GM19240 (cell line): ENCODE measurements around the gene CCNY.
A peak's percentile ranks its signal among the peaks of the same experiment; 100 is the strongest.

Source experiments
- DNase-seq: peaks from one replicate; pipeline ENCODE4 v3.0.0; 2011; ENCODE audit warnings: low spot score; ENCODE audit not compliant: insufficient read length

The CCNY gene

DNA sequence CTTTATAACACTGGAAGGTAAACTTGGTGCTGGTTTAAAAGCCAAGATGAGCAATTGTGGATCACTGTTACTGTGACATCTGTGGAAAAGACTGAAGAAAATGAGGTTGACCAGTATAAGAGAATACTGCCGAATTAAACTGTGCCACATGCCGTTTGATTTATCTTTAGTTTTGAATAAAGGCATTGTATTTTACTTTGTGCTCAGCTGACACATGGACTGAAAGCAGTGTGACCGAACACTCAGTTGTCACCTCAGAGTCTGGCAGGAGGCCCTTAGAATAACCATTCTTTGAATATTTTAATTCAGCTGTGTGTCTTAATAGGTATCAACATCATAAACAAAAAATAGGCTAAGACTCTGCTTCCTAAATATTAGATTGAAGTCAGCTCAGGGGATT, 135.1 kb downstream of the CCNY start:
- DNase-seq = no peak

DNA sequence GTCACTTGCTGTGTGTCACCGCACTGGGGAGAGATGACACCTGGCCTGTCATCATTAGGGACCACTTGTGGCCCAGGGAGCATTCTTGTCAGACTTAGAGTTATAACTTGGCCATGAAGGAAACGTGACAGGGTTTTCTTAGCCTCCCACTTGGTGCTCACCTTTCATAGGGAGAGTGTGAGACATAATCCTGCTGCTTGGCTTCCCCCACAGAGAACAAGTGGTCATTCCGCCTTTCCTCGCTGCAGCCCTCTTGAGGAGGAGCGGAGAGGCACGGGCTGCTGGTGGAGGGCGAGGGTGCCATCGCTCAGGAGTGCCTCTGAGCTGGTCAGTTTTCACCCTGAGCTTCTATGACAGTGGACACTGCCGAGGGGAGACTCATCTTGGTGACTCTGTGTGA, 143.8 kb downstream of the CCNY start:
- DNase-seq = no peak

DNA sequence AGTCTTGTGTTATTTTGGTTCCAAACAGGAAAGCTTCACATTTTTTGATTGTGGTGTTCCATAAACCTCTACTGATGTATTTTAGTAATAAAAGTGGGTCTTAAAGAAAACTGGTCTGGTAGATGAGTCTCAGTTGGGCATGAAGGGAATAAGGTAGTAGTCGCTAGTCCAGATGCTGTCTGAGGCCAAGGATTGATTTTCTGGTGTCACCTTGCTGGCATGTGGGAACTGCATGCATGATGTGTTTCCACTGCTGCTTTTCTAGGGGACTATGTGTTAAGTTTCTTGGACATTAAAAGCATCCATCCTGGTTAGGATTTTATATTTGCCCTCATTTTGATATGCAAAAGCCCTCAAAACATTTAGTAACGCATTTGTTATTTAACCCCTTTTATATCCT, 145.1 kb downstream of the CCNY start:
- DNase-seq = no peak

DNA sequence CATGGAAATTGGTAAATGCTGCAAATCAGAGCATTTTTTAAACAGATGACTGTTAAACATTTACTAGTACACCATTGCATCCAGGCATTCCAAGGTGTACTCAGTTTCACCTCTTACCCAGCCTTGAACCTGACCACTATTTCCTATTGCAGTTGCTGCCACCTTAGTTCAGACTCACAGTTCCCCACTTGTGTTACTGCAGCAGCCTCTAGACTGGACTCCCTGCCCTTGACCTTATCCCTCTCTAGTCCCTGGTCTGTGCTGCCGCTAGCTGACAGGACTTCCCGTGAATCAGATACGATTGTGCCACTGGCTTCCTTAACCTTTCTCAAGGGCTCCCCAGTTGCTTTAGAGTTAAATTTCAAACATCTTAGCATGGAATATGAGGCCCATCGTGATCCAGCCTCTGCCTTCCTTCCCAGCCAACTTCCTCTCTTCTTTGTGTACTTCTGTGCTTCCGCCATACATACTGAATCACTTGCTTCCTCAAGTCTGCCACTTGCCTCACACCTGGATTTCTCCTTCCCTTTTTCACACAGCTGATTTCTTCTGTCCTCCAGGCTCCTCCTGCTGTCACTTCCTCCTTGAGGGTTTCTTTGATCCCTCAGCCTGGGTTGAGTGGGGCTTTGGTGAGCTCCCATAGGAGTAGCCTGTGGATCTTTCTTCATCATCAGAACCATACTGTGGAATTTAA, 150.1 kb downstream of the CCNY start:
- no peak for DNase-seq

DNA sequence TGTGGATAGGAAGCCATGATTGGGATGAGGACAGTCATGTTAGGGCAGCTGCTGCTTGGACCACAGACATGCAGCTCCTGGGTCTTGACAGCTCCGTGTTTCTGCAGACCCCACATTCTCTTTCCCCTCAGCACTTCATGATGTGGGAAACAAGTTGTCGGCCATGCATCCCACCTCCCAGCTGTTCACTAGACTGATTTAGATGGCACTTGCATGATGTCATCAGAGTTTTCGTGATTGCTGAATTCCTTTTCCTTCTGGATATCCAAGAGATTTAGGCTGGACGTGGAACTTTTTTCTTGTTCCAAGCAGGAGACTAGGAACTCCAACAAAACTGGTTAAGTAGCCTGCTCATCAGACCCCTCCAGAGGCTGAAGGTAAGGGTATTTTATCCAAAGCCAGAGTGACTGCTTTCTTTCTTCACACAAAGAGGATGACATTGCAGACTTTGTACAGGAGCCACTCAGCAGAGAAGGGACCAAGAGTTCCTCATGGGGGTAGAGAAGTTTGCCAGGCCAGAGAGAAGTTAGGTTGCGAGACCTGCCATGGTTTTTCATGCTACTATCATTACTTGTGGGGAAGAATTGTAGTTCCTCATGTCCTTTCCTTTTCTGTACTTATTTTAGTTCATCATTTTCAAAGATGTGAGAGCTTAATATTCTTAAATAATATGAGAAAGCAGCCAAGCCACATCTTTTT, 151.2 kb downstream of the CCNY start:
- DNase-seq = no peak

DNA sequence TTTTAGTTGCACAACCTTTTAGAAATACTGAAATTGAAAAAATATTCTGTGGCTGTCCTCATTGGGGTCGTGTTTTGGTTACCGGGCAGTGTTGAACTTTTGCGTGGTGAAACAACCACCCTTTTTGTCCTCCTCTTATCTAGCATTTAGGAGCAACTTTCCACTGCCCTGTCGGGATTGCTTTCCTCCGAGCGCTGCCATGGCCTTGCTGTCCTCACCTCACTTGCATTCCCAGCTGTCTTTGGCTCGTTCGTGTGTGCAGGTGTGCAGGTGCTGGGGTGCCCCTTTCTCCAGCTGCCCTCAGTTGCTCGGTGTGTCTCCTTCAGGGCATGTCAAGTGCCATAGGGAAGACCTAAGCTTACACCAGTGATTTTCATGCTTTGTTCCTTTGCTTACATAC, 151.9 kb downstream of the CCNY start:
- no peak for DNase-seq

DNA sequence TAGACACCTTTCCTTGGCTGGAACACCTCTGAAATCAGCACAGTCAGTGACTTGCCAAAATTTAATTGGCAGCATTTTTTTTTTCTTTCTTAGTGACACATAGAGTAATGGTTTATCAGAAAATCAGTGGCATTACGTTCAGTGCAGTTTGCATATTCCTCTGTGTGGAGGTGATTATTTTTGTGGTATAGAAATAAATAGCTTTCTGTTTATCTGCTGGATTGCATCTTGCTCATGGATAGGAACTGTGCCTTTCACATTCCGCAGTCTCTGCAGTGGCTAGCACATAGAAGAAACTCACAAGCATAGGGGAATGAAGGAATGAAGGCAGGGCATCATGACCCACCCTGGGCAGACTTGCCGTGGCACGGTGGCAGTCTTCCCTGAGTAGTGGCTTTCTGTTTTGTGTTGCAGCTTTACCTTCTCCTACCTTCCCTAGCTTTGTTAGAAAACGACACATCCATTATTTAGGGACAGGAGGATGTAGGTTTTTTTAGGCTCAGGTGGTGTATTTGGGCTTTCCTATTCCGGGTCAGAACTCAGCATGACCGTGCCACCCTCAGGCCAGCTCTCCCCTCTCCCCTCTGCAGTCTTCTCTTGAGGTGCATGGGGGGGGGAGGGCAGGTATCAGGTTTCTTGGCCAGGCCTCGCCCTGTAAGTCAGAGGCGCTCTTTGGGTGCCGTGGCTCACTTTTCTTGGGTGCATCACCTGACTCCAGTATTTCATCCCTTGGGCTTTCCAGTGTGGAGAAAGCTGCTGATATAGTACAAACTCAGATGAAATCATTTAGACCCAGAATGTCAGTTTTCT, 156.3 kb downstream of the CCNY start:
- DNase-seq = no peak

DNA sequence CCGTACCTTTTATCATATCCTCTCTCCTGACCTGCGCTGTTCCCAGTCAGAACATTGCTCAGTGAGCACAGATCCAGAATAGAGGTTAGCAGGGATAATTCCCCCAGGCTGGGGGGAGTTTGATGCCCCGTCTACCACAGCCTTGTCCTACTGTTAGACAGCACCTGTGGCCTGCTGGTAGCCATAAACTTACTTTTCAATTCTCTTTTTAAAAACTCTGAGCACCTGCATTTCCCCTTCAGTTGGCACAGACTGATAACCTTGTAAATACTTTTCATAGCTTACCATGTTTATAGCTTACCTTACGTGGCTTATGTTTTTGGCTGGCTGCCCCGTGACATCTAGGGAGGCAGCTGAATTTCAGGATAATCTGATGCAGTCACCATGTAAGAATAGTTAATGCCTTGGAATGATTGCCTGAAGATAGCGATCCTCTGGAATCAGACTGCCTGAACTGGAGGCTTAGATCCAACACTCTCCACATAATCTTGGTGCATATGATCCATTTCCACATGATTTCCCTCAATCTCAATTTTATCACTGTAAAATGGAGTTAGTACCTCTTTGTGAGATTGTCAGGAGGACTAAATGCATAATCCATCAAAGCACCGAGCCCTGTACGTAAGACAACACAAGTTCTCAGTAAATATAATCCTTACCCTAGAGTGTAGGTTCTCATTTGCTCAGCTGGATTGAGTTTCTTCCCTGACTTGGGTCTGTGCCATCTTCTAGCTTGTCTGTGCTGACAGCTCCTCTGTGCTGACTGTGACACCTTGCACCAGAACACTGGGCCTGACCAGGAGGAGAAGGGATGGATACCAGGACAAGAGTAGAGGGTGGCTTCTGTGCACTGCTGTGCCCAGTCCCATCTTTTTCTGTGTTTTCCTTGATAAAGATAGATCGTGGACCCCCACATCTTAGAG, 157.1 kb downstream of the CCNY start:
- DNase-seq = no peak

DNA sequence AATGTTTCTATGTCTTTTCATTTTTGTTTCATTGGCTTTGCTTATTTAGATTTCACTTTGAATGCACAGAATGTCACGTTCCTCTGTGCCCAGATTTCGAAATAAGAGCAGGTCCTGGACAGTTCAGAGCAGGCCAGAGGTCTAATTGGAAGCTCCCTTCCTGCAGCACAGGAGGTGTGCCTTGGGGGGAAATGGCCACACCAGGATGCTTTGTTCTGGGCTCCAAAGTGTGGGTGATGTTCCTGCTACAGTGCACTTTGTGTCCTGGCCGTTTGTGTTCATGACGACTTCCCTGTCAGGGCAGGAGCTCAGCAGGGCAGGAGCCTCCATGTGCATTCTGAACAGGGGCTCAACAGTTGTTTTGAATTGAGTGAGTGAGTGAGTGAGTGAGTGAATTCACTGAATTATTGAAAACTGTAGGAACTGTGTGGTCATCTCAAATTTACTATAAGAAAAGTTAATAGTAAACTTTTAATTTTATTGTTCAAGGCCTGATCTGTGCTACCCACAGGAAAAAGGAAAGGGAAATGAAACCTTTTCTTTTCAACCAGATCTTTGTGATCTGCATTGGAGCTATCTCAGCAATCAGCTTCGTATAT, 159.3 kb downstream of the CCNY start:
- peak; percentile 11 for DNase-seq

DNA sequence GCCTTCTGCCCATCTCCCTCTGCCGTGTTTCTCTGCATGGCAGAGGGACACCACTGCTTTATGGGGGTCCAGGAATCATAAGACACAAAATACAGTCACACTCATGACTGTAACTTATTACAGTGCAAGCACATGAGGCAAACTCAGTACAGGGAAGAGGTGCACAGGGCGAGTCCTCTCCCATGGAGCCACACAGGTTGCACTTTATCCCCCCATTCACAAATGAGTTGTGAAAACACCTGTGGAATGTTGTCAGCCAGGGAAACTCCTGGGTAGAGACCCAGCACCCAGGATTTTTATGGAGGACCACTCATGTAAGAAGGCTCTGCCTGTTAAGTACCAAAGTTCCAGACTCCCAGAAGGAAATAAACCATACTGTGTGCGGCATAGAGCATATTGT, 161.6 kb downstream of the CCNY start:
- no peak for DNase-seq

DNA sequence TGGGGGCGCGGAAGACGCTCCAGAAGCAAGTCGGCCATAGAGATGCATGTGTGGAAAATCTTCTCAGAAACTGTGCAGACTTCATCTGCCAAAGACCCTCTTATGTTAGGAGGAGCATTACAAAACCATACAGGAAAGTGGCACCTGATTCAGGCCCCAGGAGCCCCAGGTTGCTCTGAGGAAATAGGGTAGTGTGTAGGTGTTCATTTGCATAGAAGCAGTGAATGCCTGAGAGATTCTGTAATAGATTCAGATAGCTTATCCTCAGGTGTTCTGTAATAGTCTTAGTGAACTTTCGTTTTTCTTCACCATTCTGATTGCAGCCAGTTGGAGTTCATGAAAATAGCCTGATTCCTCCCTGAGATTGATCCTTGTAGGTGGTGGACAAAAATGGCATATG, 162.4 kb downstream of the CCNY start:
- no peak for DNase-seq

DNA sequence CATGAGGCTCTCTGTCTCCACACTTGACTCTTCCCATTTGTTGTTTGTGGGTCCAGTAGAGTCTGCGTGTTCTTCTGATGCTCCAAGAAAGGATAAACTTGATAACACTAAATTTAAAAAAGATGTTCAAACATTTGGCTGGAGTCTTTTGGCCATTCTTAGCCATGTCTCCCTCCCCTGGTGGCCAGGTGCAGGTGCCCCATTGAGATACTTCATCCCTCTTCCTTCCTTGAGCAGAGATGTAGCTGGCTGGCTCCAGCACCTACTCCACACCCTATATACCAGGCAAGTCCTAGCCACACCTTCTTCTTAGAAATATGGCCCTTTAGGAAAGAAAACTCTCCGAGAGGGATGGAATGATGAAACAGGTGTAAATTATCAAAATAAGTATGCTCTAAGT, 165.6 kb downstream of the CCNY start:
- no peak for DNase-seq

DNA sequence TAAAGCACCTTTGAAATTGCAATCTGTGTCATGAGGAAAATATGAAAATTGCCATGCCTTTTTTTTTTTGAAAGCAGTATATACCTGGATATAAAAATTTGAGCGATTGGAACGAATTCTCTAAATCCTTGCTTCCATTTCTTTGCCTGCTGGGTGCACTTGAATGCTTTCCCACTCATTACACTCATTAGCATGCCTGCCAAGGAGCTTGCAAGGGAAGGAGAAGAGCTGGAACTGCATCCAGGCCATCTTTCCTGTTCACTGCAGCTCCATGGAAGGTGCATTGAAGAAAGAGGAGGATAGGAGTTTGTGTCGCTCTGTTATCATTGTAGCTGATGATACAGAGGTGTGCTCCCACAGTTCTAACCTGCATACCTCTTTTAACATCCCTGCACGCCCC, 166.4 kb downstream of the CCNY start:
- DNase-seq = no peak

DNA sequence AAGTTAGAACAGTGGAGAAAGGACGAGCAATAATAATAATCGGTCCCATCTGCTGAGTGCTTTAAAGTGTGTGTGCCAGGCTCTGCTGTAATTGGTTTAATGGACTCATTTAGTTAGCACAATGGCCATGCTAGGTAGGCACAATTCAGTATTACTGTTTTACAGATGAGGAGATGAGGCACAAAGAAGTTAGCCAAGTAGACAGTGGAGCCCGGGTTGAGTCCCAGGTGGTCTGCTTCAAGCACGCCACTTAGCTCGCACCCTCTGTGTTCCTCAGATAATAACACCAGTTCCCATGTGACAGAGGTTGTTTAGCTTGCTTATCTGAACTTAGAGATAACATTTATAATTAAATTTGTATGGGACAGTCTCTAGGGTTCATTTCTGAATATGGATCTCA, 167.3 kb downstream of the CCNY start:
- DNase-seq = no peak

DNA sequence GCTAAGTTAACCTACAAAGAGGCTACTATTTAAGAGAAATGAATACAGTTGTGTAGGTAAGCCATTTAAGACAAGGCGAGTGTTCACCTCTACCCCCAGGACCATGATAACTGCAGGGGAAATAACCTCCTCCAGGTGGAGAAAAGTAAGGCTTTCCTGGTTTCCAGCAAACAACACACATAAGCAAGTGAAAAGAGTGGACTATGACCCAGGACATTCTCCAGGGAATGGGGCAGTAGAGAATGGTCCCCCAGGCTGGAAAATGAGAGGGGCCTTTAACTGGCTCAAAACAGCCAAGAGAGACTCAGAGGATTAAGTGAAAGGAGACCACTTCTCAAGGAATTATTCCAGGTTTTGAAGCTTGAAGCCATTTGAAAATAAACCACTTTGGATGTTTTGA, 167.8 kb downstream of the CCNY start:
- no peak for DNase-seq

DNA sequence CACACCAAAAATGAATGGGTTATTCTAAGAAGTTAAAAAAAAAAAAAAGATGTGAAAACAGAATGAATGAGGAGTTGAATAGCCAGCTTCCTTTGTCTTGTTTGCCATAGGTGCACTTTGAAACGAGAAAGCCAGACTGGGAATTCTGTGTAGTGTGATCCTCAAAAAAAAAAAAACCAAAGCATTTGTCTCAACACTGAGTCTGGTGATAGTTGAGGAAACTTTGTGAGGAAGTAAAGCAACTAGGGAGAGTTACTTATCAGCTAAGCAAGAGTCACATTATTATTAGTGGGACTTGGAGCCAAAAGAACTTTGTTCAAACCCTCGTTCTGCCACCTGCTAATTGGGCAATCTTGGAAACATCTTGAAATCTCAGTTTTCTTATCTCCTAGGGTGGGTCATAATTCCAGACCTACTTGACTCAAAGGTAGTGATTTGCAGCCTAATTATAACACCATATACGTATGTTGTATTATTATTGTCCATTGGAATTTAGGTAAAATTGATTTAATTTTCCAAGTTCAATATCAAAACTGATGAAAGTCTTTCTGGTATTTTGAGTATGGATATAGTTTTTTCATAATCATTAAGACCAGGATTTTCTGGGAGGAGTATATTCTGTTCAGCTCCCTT, 169.0 kb downstream of the CCNY start:
- no peak for DNase-seq

DNA sequence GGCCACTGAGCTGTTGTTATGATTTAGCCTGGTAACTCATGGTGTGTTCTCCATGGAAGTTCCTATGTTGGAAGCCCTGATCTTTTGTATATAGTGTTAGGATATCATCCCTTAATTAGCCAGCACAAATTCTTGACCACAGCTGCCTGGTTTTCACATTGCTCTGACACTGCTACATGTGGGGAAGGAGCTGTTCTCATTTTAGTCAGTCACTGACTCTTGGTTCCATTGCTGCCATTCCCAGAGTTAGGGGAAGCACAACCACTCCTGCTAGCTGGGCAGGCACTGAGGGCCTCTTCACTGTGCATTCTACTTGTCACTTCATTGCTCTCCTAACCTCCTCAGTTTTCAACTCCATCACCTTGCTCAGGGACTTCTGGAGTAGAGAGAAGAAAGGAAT, 170.4 kb downstream of the CCNY start:
- no peak for DNase-seq

DNA sequence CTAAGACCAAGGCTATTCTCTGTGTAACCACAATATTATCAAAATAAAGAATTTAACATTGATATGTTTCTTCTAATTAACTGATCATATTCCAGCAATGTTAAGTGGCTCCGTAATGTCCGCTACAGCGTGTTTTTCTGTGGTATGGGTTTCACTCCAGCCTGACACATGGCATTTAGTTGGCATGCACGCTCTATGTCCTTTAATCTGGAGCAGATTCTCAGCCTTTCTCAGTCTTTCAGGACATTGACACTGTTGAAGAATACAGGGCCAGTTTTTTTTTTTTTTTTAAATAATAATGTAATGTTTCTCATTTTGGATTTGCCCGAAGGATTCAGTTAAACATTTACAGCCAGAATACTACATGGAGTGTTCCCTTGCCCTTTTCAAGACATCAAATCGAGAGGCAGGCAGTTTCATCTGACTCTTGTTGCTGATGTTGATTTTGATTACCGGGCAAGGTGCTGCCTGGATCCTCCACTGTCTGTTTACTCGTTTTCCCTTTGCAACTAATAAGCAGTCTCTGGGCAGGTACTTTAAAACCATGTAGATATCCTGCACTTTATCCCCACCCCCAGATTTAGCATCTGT, 171.3 kb downstream of the CCNY start:
- DNase-seq = no peak

DNA sequence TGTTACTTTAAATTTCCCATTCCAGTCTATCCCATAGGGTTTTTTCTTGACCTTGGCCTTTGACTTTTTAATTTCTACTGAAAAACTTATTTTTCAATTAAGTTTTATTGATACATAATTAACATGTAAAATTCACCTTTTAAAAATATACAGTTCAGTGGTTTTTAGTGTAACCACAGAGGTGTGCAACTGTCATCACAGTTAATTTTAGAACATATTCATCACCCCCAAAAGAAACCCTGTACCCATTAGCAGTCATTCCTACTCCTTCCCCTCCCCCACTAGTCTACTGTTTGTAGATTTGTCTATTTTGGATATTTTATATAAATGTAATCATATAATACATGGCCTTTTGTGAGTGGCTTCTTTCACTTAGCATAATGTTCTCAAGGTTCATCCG, 172.3 kb downstream of the CCNY start:
- DNase-seq = no peak

DNA sequence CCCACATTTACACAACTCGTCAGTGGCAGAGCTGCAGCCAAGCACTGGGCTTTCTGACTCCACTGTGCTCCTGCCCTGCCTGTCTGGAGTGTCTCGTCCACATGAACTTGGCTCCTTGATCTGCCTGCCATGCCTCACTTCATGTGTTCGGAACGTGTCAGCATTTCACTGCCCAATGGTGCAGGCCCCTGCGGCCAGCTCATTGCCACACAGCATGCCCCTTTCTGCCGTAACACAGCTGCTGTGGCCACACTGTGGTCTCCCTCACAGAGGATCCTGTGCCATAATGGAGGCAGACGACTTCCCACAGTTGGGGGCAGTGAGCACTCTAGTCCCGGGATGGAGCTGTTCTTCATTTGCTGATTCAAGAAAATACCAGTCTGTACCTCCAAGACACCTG, 174.6 kb downstream of the CCNY start:
- no peak for DNase-seq
